Pancreas (tissue), 10 donors: Measurements from ENCODE around the gene NBR1. TPM values are rescaled to one million over a fixed set of nuclear protein-coding genes. Genes with fewer than 3 reads are reported as not detected.

ENCODE experiments used
- ATAC-seq, 4 donors: fragments of 200-7000 bp; cut with Tn5 transposase; one replicate each; pipeline versions ENCODE4 v1.8.0 to v1.9.1; 2020; ENCODE audit warnings: mild to moderate bottlenecking in 4 of 4, moderate library complexity in 4 of 4
- DNase-seq, 6 donors: peaks; one replicate each; pipeline ENCODE4 v3.0.0-alpha.2; 2020
- FAIRE-seq: peaks from 2 replicates; lab custom pipeline; 2012; peaks lifted over from hg19 to GRCh38; lab: Jason Lieb, UNC
- H3K27ac ChIP-seq, 4 donors: fragments of 200-600 bp; sonication (generic); 1 replicate in 3 of 4; 2 replicates in 1 of 4; pipeline versions ENCODE4 v1.5.0 to v1.8.0; 2020
- H3K27me3 ChIP-seq, 4 donors: fragments of 200-600 bp; one replicate each; pipeline ENCODE4 v1.8.0; 2021
- H3K36me3 ChIP-seq, 3 donors: fragments of 200-600 bp; sonication (generic) in 1 of 3; one replicate each; pipeline versions ENCODE4 v1.5.0 to v1.8.0; 2020 to 2021
- H3K4me1 ChIP-seq, 3 donors: fragments of 200-600 bp; one replicate each; pipeline ENCODE4 v1.8.0; 2021
- H3K4me3 ChIP-seq, 4 donors: fragments of 200-600 bp; sonication (generic) in 2 of 4; one replicate each; pipeline versions ENCODE4 v1.5.0 to v1.8.0; 2020 to 2021
- H3K9me3 ChIP-seq, 4 donors: fragments of 200-600 bp; one replicate each; pipeline ENCODE4 v1.8.0; 2021
- WGBS, 2 donors: extraction: QIAGEN DNeasy Blood & Tissue Kit; methylation state at CpG; one replicate each; pipeline ENCODE4 v1.1.7; 2013; 5-methylcytosine and 5-hydroxymethylcytosine counted together
- intact Hi-C, 3 donors: fragments of 100-400 bp; cut with DNase I; formaldehyde crosslinking; loops; one replicate each; pipeline versions ENCODE4 v1.11.1 to v1.14.2; 2022
- polyA plus RNA-seq, 2 donors: library from polyadenylated mRNA; stranded (reverse); fragments of 200-250 nt; gene quantifications; one replicate each; pipeline ENCODE4 v1.2.3, GENCODE V29; 2013
- total RNA-seq, 6 donors: library from RNA; stranded (reverse); fragmentation: NEBNext Ultra II Directional in 4 of 6; extraction: Animal tissue kit (Norgen Biotek cat#: 25700) in 4 of 6; gene quantifications; one replicate each; pipeline versions ENCODE4 v1.2.1 to v1.2.4, GENCODE V29; 2021 to 2023
- TF ChIP-seq, protein P1 (sequence below), 4 donors: fragments of 200-600 bp; sonication (generic) in 3 of 4; IDR thresholded peaks; one replicate each; pipeline versions ENCODE4 v1.5.0 to v1.8.0; 2021; ENCODE audit warnings: antibody characterized with exemption in 4 of 4
- donor health status: healthy with polysubstance abuse.
- donor health status: DM: no; HTN: no; CAD: no; lungs with moderate emphysema.
- donor health status: DM: no; HTN: no; CAD: no.
- donor health status: control.
- donor health status: control.
- donor health status: Bipolar disorder and iron deficiency.
- donor health status: DM: yes; HTN: yes; CAD: no.
- donor health status: DM: no; HTN: no; CAD: no.
- donor health status: DM: no; HTN: no; CAD: no.
- donor health status: DM: yes; HTN: yes; CAD: no.

Gene NBR1, protein sequence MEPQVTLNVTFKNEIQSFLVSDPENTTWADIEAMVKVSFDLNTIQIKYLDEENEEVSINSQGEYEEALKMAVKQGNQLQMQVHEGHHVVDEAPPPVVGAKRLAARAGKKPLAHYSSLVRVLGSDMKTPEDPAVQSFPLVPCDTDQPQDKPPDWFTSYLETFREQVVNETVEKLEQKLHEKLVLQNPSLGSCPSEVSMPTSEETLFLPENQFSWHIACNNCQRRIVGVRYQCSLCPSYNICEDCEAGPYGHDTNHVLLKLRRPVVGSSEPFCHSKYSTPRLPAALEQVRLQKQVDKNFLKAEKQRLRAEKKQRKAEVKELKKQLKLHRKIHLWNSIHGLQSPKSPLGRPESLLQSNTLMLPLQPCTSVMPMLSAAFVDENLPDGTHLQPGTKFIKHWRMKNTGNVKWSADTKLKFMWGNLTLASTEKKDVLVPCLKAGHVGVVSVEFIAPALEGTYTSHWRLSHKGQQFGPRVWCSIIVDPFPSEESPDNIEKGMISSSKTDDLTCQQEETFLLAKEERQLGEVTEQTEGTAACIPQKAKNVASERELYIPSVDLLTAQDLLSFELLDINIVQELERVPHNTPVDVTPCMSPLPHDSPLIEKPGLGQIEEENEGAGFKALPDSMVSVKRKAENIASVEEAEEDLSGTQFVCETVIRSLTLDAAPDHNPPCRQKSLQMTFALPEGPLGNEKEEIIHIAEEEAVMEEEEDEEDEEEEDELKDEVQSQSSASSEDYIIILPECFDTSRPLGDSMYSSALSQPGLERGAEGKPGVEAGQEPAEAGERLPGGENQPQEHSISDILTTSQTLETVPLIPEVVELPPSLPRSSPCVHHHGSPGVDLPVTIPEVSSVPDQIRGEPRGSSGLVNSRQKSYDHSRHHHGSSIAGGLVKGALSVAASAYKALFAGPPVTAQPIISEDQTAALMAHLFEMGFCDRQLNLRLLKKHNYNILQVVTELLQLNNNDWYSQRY
- 10 to 100 TPM; 26.0 to 54.0 (median 33.7) TPM for total RNA-seq
- 10 to 100 TPM; 15.5 to 27.4 TPM for polyA plus RNA-seq

DNA sequence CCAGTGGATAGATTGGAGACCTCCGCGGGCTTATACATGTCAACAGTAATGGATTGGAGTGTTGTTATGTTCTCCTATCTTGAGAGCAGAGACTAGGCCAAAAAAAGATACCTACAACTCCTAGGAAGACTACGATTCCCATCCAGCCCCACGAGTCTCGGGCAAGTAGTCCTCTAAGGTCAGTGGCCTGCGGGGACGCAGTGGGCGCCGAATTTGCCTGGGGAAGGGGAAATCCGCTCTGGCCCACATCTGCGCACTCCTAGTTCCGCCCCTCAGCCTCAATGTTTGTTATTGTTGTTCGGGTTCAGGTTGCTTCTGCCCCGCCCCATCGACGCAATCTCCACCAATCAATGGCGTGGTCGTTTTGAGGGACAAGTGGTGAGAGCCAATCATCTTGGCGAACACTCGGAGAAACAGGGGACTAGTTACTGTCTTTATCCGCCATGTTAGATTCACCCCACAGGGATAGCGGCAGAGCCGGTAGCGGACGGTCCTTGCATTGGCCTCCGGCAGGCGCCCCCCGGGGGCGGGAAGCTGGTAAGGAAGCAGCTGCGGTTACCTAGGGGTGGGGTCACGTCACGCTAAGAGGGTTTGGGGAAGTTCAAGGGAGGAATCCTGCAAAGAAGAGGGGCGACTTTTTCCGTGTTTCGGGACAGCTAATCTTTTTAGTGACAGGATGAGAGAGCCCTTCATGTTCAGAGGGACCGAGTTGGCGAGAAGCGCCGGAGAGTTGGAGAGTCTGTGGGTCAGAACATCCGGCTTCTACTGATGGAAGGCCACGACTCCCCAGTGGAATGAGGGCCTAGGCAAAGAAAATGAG, at the start of gene NBR1:
Gene NBR1 (plus strand): TSS at position 449 of the 820 bp plus-strand sequence. CDS start 4,586 bp downstream, outside the sequence.
- Histone ChIP-seq H3K4me3 (peak within 1 kb of the TSS; percentile 52 to 81 (median 69)), H3K27ac (peak within 1 kb of the TSS; percentile 87 to 99 (median 93)), H3K9me3 (no peaks in the 10 kb centered on the region), H3K36me3 (no peaks in the 10 kb centered on the region), H3K27me3 (no peaks in the 10 kb centered on the region), H3K4me1 (peaks cover 26 to 37% (median 30%) of the 10 kb centered on the region in 3 donors)
- peak; percentile 86 to 96 (median 92) for DNase-seq
- intact Hi-C loops: no loop called here
- no peak for FAIRE-seq
- peak; percentile 84 to 92 (median 86) for ATAC-seq
- TF ChIP-seq, protein P1, sequence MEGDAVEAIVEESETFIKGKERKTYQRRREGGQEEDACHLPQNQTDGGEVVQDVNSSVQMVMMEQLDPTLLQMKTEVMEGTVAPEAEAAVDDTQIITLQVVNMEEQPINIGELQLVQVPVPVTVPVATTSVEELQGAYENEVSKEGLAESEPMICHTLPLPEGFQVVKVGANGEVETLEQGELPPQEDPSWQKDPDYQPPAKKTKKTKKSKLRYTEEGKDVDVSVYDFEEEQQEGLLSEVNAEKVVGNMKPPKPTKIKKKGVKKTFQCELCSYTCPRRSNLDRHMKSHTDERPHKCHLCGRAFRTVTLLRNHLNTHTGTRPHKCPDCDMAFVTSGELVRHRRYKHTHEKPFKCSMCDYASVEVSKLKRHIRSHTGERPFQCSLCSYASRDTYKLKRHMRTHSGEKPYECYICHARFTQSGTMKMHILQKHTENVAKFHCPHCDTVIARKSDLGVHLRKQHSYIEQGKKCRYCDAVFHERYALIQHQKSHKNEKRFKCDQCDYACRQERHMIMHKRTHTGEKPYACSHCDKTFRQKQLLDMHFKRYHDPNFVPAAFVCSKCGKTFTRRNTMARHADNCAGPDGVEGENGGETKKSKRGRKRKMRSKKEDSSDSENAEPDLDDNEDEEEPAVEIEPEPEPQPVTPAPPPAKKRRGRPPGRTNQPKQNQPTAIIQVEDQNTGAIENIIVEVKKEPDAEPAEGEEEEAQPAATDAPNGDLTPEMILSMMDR (IDR thresholded peaks at IDR 0.05): no peak
- WGBS, 2 donors: 0% methylated on average over 41 of the region's 41 CpGs

DNA sequence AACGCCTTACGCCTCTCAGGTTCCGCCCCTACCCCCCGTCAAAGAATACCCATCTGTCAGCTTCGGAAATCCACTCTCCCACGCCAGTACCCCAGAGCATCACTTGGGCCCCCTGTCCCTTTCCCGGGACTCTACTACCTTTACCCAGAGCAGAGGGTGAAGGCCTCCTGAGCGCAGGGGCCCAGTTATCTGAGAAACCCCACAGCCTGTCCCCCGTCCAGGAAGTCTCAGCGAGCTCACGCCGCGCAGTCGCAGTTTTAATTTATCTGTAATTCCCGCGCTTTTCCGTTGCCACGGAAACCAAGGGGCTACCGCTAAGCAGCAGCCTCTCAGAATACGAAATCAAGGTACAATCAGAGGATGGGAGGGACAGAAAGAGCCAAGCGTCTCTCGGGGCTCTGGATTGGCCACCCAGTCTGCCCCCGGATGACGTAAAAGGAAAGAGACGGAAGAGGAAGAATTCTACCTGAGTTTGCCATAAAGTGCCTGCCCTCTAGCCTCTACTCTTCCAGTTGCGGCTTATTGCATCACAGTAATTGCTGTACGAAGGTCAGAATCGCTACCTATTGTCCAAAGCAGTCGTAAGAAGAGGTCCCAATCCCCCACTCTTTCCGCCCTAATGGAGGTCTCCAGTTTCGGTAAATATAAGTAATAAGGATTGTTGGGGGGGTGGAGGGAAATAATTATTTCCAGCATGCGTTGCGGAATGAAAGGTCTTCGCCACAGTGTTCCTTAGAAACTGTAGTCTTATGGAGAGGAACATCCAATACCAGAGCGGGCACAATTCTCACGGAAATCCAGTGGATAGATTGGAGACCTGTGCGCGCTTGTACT, 45.7 kb upstream of the NBR1 start, which contains the start of gene BRCA1:
Gene BRCA1 (minus strand): TSS at position 232 of the 834 bp plus-strand sequence. CDS start 1,268 bp downstream, outside the sequence.
- intact Hi-C loops: no loop called here
- no peaks in the 10 kb centered on the region for H3K9me3 ChIP-seq
- 1 to 2% methylated on average over 38 of the region's 38 CpGs for WGBS, 2 donors
- H3K36me3 ChIP-seq: no peaks in the 10 kb centered on the region
- H3K27me3 ChIP-seq: no peaks in the 10 kb centered on the region
- TF ChIP-seq, protein P1 (IDR thresholded peaks at IDR 0.05): no peak
- peaks cover 5 to 13% (median 7%) of the 10 kb centered on the region in 3 donors for H3K4me1 ChIP-seq
- ATAC-seq: peak; percentile 94 to 97 (median 96)
- peak; percentile 83 to 96 (median 94) for DNase-seq
- H3K4me3 ChIP-seq: peak within 1 kb of the TSS; percentile 42 to 54 (median 44)
- peak within 1 kb of the TSS; percentile 41 to 68 (median 66) for H3K27ac ChIP-seq
- FAIRE-seq: peak; percentile 98

DNA sequence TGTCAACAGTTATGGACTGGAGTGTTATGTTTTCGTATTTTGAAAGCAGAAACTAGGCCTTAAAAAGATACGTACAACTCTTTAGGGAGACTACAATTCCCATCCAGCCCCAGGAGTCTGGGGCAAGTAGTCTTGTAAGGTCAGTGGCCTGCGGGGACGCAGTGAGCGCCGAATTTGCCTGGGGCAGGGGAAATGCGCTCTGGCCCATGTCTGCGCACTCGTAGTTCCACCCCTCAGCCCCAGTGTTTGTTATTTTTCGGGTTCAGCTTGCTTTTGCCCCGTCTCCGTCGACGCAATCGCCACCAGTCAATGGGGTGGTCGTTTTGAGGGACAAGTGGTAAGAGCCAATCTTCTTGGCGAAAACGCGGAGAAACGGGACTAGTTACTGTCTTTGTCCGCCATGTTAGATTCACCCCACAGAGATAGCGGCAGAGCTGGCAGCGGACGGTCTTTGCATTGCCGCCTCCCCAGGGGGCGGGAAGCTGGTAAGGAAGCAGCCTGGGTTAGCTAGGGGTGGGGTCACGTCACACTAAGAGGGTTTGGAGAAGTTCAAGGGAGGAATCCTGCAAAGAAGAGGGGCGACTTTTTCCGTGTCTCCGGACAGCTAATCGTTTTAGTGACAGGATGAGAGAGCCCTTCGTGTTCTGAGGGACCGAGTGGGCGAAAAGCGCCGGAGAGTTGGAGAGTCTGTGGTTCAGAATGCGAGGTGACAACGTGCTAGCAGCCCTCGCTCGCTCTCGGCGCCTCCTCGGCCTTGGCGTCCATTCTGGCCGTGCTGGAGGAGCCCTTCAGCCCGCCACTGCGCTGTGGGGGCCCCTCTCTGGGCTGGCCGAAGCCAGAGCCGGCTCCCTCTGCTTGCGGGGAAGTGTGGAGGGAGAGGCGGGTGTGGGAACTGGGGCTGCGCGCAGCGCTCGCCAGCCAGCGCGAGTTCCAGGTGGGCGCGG, 44.8 kb upstream of the NBR1 start:
- Histone ChIP-seq H3K36me3 (no peaks in the 10 kb centered on the region), H3K4me3 (peak overlapping the region; percentile 42 to 54 (median 44)), H3K9me3 (no peaks in the 10 kb centered on the region), H3K27me3 (no peaks in the 10 kb centered on the region), H3K4me1 (peaks cover 5 to 13% (median 7%) of the 10 kb centered on the region in 3 donors), H3K27ac (peak overlapping the region; percentile 41 to 68 (median 66))
- intact Hi-C loops: no loop called here
- 66 to 72% methylated on average over 51 to 59 of the region's 59 CpGs for WGBS, 2 donors
- ATAC-seq: no peak
- TF ChIP-seq, protein P1 (IDR thresholded peaks at IDR 0.05): no peak
- no peak for FAIRE-seq
- DNase-seq: peak in 3 of 6 donors; percentile 28 to 57 (median 46)
